Lower leg skin (tissue), 3 donors: ENCODE measurements around the gene TPSAB1.

Experiments
- CTCF ChIP-seq, 3 donors: fragments of 450-650 bp; IDR thresholded peaks; one replicate each; pipeline ENCODE4 v1.5.1; 2016; ENCODE audit warnings: antibody characterized with exemption in 3 of 3, mild to moderate bottlenecking in 3 of 3, moderate library complexity in 2 of 3
- POLR2A ChIP-seq, 2 donors: fragments of 450-650 bp; IDR thresholded peaks; one replicate each; pipeline ENCODE4 v1.6.1; 2016 to 2017; ENCODE audit warnings: antibody characterized with exemption in 2 of 2, mild to moderate bottlenecking in 1 of 2, moderate library complexity in 1 of 2

DNA sequence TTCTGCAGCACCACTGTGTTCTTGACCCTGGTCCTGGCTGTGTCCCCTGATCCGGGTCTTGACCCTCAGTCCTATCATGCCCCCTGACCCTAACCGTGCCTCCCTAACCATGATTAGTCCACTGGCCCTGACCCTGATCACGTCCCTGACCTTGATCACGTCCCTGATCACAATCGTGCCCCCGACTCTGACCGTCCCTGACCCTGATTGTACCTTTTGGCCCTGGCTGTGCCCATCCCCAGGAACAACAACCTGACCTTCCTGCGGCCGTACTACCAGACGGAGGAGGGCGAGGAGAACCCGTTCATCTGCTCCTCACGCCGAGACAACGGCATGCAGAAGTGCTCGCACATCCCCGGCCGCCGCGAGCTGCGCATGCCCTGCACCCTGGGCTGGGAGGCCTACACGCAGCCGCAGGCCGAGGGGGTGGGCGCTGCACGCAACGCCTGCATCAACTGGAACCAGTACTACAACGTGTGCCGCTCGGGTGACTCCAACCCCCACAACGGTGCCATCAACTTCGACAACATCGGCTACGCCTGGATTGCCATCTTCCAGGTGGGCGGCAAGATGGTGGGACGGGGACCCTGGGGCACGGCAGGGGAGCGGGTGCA, 40.4 kb upstream of the TPSAB1 start:
- TF ChIP-seq CTCF (IDR thresholded peaks at IDR 0.05) (no peak), POLR2A (IDR thresholded peaks at IDR 0.05) (no peak)
